ENCODE data around the gene ADAM12.

Gene ADAM12

DNA sequence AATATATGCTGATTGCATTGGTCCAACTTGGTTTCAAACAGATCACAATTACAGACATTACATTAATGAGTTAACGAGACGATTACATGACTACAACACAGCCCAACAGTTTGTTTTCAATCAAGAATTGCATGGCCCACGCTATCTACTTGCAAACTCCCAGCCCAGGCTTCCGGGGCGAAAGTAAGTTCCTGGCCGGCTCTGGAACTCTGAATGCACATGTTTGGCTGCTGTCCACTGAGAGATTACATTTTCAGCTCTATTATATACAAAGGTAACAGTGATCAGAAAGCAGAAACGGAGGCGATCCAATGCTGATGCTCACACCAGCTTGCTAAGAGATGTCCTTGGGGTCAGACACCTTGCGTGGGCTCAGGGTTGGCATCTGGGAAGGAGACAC is 285.6 kb downstream of the ADAM12 start:
- no peak for DNase-seq

DNA sequence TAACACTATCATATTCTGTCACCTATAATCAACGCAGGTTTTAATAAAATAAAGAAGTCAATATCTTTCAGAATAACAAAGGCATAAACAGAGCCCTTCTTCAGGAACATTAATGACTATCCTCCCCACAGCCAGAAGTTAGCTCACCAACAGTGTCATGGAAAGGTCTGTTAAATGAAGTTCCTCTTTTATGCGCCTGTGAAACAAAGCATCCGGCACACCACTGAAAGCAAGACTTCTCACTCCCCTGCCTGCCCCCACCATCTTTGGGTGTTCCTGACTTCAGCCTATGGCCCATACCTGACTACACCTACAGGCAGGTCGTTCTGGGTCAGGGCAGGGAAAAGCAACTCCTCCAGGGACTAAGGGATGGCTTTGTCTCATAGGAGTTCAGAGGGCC is 286.5 kb downstream of the ADAM12 start:
- no peak for DNase-seq

DNA sequence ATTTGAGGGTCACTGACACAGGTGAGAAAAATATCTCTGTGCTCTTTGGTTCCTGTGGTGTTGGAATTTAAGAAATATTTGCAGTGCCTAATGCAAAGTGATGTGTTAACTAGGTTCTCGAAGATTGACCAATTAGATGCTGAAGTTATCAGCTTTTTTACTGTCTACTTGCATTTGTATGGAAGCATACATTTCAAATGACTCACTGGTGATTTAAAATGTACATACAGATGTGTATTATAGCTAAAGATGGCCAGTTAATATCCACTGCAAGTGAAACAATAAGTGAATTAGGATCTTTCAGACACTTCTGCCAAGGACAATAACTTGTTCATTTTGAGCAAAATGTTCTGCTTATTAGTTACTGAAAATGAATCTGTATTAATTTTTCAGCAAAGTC is 287.0 kb downstream of the ADAM12 start:
- DNase-seq, result no peak

DNA sequence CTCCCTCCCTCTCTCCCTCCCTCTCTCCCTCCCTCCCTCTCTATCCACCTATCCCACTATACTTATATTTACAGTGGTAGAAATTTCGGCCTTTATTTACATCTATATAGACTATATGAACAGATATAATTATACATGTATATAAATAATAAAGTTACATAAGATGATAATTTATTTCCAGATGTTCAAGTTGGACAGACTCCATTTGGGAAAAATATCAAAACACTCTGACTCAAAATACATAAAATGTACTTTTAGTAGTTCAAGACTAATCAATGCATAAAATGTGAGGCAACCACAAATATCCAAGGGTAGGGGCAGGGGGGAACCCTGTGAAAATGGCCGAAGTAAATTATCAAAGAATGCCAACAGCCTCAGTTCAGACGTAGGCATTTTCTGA is 288.9 kb downstream of the ADAM12 start:
- DNase-seq, result no peak

DNA sequence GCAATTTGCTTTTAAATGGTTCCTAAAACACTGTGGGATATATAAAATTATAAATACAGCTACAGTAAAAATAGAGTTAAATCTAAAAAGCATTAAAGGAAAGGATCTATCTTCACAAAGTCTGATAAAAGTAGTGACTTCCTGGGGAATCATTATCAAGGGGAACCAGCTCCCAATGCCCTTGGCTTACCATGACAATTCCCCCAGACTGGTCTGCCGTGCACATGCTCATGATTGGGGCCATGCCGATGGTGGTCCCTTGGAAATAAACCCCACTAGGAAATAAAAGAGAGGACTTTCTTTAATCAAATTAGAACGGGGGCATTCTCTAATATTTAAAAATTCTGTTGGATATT is 290.1 kb downstream of the ADAM12 start:
- DNase-seq, result no peak

DNA sequence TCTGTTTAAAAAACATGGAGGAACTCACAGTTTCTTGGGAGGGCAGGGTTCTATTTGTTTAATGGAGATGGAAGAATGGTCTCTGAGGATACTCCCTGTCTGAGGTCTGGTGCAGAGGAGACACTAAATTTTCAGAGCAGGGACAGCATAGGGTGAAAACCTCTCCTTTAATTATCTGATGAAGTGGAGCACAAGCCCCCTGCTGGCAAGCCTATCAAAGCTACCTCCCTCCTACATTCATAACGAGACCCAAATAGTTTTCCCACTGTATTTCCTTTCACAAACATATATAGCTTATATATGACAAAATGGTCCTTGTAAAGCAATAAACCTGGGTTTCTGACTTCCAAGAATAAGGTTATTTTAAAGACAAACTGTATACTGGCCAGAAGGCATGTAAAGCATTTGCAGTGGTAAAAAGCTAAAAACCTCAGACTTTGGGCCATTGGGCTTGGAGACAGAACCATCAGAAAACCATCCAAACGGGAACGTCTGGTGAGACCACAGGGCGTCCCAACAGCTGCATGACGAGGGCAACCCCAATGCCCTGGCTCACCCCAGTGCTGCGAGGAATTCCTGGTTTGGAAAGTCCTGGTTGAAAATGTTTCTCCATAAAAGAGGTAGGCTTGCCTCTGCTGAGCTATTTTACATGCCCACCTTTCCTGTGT is 290.6 kb downstream of the ADAM12 start:
- no peak for DNase-seq

DNA sequence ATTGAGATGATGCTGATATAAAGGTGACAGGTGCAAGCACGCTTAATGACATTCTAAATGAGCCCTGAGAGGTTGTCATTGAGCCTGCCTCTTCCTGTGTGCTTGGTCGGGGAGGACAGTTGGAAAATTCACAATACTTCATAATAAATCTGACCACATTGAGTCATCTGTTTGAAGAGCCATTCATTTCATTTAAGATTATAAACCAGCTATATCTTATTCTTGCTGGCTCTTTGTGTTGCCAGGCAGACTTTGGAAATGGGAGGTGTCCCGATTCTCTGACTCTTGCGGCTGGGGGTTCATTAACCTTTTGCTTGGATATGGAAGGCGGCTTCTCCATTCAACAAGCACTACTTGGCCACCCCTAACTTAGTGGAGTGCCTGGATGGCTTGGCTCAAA is 293.7 kb downstream of the ADAM12 start:
- DNase-seq, result no peak

DNA sequence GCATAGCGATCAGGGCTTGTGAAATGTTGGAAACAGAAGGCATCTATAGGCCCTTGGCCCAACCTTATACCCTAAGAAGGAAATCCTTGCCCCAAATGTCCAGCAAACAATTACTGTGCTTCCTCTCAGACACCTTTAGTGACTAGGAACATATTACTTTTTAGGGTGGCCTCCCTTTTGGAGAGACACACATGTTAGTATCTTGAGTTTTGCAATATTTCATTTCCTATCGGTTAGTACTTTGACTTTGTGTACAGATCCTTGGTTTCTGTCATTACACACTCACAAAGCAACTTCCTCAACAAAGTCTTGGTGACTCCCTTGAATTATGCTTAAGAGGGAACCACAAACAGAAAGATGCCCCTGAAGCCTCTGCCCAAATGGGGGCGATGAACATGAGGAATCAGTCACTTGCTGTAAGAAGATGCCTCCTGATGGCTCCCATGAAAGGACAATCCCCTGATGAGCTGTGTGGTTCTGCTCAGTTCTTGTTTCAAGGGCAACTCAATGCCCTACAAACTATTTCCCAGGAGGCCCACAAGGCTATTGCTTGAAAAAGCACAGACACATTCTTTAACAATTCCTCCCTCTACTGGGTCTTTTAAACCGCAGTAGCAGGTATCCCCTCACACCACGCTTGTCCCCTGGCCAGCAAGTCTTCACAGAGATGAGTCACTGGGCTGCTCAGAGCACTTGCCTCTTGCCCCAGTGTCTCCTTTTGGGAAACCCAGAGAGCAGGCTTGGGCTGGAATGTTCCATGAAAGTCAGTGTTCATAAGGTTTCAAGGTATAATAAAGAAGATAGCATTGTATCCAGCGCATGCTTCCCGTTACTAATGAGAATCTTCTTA is 295.7 kb downstream of the ADAM12 start:
- no peak for DNase-seq

DNA sequence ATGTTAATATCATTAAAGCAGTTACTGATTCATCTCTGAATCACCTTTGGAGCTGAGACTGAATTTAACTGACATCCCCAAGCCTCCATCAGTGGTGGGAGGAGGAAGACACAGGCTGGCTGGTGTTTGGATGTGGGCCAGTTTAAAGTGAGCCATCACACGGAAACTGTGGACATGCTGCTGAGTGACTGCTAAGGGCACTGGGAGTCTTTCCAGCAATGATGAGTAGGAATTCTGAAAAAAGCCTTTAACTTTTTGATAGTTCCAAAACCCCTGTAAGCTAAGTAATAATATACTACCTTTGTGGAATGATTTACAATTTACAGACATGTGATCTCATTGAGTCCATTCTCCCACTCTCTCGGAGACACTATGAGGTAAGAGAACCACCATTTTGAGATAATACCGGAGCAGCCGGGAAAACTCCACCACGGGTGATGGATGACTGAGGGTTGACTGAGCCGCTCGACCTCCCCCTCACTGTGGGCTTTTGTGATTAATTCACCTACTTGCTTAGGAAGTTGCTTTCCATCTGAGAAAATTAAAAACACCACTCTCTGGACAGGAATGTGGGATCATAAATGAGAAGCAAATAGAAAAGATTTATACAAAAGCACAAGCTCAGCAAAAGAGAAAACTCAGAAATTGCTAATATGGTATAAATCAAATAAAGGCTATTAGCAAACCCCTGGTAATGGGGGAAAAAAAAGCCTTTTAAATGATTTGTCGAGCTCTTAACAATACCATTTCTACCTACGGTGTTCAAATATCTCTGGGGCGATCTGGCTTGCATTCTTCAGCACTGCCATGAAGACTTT is 297.2 kb downstream of the ADAM12 start:
- no peak for DNase-seq

DNA sequence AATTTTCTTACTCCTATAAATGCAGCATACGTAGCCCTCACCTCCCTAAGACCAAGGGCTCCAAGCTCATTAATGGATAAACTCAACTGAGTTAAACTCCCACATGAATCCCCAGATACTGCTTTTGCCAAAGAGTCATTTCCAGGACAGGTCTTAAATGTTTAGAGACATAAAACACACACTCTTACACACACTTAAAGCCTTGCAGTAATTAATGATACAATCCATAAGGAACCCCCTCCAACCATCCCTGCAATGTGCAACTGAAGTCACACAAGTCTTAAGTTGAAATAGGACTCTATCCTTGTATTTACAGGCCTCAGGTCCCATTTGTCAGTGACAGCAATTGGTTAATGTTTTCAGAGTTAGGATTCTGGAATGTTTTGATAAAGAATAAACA is 297.8 kb downstream of the ADAM12 start:
- no peak for DNase-seq

DNA sequence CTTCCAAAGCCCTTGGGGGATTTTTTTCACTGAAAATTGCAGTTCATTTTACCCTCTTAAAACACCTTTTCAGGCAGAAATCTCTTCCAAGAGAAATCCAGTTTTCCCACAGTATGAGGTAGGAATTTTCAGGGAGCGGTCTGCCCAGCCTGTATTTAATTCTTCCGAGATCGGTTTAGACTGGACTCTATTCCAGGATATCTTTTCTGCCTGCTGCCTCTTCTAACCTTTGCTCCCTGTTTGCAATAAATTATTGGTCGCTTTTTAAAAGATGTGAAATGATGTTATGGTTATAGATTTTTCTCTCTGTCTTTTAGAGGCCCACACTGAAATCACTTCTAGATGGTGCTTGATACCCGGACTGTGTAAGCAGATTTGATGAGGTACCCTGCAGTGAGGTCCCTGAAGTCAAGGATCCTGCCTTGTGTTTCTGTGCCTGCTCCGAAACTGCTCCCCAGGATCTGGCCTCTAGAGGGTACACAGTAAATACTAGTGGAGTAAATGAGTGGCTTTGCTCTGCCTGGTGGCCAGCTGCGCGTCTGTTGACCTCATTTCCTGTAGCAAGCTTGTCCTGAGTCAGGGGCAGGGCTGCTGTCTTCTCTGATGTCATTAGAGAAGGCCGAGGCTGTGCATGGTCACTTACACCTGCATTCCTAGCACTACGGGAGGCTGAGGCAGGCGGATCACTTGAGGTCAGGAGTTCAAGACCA is 300.3 kb downstream of the ADAM12 start:
- DNase-seq, result no peak

DNA sequence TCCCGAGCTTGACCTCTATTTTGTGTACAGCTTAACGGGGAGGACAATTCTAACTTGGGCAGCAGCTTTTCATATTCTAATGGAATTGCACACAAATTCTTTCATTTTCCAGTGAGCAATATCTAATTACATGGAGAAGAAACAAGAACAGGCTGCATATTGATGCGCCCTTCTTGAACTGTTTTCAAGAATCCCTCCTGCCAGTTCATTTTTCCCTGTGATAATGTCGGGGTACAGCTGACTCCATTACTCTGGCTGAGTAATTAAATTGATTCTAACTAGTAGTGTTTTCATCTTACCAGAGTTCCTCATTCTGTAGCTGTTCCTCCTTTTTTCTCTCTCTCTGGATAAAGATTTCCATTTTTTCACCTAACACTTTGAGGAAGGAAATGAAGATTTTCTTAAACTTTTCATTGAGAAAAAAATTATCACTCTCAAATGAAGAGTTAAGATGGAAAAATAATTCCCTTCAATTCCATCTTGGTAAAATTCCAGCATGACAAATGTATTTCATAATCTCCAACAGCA is 301.1 kb downstream of the ADAM12 start:
- no peak for DNase-seq

DNA sequence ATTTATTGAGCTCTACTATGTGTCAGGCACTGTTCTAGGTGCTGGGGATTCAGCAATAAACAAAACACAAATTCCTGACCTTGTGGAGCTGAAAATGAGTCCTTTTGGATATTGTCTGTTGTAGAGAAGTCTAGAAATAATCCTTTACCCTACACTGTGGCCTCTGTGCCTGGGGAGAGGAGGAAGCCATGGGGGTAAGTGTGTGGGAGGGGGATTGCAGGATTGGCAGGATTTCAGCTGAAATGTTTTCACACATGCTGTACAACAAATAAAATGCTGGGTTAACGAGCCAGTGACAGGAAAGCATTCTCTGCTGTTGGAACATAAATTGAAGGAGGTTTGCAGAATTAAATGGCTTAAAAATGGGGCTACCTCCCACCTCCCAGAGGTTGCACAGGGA is 302.5 kb downstream of the ADAM12 start:
- DNase-seq, result no peak

DNA sequence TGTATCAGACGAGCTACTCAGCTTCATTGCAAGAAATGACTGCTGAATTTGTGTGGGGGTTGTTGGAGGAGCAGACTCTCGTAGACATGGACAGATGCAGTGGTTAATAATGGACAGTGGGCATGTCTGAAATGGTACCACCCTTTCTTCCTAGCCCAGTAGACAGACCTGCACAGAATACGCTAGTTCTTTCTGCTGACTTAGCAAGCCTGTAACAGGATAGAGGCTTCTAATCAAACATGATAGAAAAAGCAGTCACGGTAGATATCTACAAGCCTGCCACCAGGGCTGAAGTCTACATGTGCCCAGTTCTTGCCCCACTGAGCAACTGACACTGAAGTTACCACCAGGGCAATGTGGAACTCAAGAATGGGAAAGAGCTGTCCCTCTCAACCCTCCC is 303.9 kb downstream of the ADAM12 start:
- DNase-seq, result no peak

DNA sequence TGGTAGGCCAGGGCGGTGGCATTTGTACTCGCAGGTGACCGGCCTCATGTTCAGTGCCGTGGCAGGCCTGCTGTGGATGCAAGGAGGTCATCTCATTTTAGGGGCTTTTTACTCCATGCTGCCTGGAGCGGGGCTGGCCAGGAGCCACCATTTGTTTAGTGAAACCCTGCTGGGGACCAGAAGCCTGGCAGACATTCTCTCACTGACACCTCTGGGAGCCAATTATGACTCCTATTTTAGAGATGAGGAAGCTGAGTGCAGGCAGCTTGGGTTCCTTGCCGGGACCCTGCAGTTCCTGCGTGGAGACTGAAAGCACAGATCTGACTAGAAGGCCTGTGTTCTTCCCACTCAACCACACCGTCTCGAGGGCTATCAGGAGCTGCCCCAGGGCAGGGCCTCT is 305.3 kb downstream of the ADAM12 start:
- DNase-seq, result no peak

DNA sequence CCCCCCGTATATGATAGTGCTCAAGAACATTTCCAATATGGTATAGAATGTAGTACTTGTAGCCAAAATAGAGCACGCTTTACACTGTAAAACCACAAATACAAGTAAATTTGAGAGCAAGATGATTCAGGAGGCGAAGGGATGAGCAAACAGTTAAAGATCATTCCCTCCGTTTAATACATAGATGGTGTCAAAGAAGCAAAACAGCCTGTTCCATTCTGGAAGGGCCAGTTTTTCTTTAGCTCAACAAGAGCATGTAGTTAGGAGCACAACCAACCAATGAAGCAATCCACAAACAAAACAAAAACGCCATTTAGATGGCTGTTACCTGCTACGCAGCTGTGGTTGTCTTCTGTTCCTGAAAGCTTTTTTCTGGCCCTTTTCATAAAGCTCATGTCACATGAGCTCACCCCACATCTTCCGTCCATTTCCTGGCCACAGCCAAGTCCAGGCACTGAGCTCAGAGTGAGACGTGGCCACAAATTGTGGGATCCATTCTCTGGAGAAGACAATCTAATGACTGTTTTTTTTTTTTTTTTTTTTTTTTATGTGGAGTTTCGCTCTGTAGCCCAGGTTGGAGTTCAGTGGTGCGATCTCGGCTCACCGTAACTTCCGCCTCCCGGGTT is 306.3 kb downstream of the ADAM12 start:
- DNase-seq, result no peak

DNA sequence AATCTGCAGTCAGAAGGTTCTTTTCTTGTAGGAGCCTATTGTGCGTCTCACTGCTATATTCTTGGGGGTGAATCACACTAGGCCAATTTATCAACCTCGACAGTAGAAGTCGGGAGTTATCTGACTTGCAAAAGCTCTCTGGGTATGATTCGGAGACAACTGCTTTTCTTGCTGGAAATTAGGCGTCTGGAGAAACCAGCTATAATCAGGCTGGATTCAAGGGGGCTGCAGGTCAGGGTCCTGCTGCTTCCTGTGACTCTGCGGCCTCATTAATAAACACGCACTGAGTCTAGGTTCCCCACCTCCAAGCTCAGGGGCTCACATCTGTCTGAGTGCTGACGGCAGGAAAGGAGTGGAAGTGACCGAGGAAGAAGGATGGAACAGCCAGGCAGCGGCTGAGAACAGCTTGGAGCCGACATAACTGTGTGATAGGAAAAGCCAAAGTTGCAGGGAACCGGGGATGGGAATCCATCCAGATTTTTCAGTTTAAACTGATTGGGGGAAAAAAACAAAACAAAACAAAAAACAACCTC is 307.3 kb downstream of the ADAM12 start:
- no peak for DNase-seq

DNA sequence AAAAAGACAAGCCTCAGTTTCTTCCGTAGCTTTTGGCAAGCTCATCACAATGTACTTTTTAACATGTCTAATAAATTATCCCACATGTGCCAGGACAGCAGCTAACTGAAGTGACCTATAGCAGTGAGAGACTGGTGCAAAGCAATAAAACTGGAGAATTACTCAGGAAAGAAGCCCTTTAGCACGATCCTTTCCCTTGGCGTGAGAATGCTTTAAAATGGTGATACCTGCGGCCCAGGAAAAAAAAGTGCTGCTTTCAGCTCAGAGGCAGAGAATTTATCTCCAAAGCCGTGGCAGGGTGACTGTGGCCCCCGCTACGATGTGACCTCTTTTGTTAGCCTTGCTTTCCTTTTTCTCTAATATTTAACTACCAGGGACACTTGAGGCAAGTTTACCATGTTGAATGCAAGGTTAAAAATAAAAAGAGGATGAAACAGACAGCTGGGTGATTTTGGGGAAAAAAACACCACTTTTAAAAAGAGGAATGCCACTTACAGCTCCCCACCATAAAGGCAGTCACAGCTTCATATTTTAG is 307.9 kb downstream of the ADAM12 start:
- no peak for DNase-seq

DNA sequence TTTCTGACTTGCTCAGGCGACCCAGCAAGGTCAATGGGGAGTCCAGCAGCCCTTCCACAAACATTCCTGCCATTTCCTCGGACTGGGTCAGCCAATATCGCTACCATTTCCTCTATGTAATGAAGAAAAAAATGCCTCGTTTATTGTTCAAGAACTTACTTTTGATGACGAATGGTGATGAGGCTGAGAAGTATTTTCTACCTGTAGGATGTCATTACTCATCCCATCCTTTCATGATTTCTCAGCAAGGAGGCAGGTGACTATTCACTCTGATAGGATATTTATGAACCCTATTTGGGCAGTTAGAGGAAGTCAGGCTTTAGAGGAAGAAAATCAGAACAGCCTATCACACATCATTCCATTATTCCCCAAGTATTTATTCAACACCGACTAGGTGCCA is 313.3 kb downstream of the ADAM12 start:
- no peak for DNase-seq

DNA sequence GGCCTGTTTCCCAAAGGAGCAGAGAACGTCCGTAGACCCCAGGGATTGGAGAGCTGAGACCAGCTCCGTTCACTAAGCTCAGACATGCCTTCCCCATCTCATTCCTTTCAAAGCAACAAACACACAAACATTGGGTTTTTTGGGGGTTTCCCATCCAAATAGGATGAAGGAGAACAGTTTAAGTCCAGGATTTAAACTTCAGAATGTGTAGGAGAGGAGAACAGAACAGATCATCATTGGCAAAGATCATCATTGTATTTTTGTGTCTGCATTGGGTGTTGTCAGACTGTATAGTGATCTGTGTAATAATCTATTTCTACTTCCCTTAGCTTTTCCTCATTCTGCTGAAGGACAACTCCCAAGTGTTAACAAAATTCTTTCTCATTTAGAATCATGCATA is 314.0 kb downstream of the ADAM12 start:
- no peak for DNase-seq

DNA sequence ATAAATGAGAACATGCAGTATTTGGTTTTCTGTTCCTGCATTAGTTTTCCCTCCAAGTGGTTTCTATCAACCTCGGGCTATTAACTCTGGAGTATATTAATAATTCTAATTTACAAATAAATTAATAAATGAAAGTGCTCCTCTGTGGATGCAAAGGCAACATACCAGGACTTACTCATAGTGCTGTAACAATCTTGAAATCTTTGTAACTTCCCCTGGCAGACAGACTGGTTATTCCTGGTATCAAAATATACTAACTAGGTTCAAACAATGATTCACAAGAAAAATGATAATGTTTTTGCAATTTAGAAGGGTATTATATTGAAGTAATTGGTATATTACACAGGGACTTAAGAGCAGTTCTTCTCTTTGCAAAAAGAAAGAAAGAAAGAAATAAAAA is 314.7 kb downstream of the ADAM12 start:
- no peak for DNase-seq

DNA sequence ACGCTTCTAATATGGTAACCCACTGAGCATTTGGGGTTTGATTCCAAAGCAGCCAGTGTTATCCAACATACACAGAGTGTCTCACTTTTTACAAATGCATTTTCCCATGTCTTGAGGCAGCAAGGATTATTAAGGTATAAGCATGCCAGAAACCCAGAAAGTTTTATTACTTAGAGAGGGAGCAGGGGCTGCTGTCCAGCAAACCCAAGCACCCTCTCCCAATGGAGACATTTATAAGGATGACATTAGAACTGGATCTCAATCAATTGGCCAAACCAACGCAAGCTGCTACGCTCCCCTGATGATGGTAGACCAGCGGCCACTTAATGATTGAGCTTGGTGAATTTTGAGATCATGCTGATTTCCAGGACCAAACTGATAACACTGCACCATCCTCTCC is 315.7 kb downstream of the ADAM12 start:
- DNase-seq, result no peak

Measured in NCI-H82 (cell line).